MM.1S (cell line): Measurements from ENCODE around the gene TUBGCP6.

ENCODE experiments used
- CTCF ChIP-seq: fragments of 300-600 bp; sonication (generic); IDR thresholded peaks from 2 replicates; pipeline ENCODE4 v1.5.1; 2016; ENCODE audit warnings: antibody characterized with exemption, low read length, mixed read lengths
- EZH2 ChIP-seq: fragments of 300-600 bp; sonication (generic); optimal IDR thresholded peaks from 2 replicates; pipeline ENCODE3; 2017; ENCODE audit warnings: low read depth, mild to moderate bottlenecking, antibody characterized with exemption, low read length, mixed read lengths
- EZH2phosphoT487 ChIP-seq: fragments of 300-600 bp; sonication (generic); IDR thresholded peaks from 2 replicates; pipeline ENCODE4 v1.6.1; 2018; ENCODE audit warnings: antibody characterized with exemption, low read length

GRCh38 chr22:50167689-50168489 is 76.9 kb downstream of the TUBGCP6 start:
- no peak for TF ChIP-seq CTCF
- TF ChIP-seq EZH2, result no peak
- no peak for TF ChIP-seq EZH2phosphoT487
